Epithelial cell of esophagus (primary cell): ENCODE results near the gene GINS2.

Experiments
- DNase-seq: peaks from one replicate; pipeline ENCODE4 v3.0.0; 2010; ENCODE audit warnings: low read depth
- H3K4me3 ChIP-seq: 2 replicates; pipeline ENCODE4 v1.5.1; 2011; ENCODE audit warnings: mild to moderate bottlenecking, low read length, control low read depth
- CTCF ChIP-seq: IDR thresholded peaks from 2 replicates; pipeline ENCODE4 v1.5.1; 2011; ENCODE audit warnings: low read depth, mild to moderate bottlenecking, low read length, control low read depth, inconsistent platforms; ENCODE audit not compliant: insufficient read depth; ENCODE audit errors: missing control alignments

GINS2 gene

DNA sequence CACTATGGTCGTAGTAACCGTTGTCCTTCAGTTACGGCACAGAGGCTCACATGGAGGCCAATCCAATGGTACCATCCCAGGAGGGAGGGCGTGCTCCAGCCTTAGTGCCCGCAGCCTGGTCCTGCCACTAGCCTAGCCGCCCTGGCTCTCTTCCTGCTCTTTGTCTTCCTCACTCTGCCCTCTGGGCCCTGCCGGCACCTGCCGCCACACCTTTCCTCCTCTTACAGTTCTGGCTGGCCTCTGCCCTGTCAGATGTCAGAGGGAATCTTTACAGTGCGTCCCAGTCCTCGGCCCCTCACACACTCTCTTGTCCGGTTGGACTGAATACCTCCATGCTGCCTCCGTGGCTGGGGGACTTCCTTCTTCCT is 23.4 kb downstream of the GINS2 start:
- DNase-seq, result no peak
- H3K4me3 ChIP-seq, result no peak overlapping the region
- TF ChIP-seq CTCF, result no peak

- H3K4me3 ChIP-seq, result no peak overlapping the region
- TF ChIP-seq CTCF, result no peak
Observed at GRCh38 chr16:85664580-85665372, 24.0 kb downstream of the GINS2 start.

GRCh38 chr16:85663891-85664321 is 24.8 kb downstream of the GINS2 start:
- TF ChIP-seq CTCF, result no peak
- no peak overlapping the region for H3K4me3 ChIP-seq
- DNase-seq, result no peak

More at GRCh38 chr16:85664580-85665372, 24.0 kb downstream of the GINS2 start:
- no peak for DNase-seq

DNA sequence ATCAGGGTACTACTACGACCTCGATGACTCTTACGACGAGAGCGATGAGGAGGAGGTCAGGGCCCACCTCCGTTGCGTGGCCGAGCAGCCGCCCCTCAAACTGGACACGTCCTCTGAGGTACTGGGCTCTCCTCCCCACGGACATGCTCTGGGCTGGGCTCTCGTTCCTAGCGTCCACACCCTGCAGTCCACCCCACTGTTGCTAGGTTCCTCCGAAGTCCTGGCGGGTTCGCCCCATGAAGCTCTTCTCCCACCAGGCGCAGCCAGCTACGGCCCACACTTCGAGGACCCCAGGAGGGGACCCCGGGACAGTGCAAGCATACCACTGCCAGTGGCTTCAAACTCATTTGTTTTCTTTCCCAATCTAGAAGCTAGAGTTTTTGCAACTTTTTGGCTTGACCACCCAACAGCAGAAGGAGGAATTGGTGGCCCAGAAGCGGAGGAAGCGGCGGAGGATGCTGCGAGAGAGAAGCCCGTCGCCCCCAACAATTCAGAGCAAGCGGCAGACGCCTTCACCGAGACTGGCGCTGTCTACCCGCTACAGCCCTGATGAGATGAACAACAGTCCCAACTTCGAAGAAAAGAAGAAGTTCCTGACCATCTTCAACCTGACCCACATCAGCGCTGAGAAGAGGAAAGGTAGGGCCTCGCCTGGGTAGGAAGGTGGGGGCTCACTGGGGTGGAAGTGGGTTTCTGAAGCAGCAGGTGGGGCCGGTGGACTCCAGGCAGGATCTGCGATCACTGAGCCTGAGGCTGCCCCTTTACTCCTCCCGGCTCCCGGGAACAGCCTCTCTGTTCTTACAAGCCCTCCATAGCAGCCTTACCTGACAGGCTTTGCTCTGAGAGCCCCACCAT is 25.6 kb downstream of the GINS2 start:
- no peak for DNase-seq
- no peak overlapping the region for H3K4me3 ChIP-seq
- no peak for TF ChIP-seq CTCF

GRCh38 chr16:85662482-85662812 is 26.3 kb downstream of the GINS2 start:
- no peak for DNase-seq
- no peak for TF ChIP-seq CTCF
- H3K4me3 ChIP-seq, result no peak overlapping the region

DNA sequence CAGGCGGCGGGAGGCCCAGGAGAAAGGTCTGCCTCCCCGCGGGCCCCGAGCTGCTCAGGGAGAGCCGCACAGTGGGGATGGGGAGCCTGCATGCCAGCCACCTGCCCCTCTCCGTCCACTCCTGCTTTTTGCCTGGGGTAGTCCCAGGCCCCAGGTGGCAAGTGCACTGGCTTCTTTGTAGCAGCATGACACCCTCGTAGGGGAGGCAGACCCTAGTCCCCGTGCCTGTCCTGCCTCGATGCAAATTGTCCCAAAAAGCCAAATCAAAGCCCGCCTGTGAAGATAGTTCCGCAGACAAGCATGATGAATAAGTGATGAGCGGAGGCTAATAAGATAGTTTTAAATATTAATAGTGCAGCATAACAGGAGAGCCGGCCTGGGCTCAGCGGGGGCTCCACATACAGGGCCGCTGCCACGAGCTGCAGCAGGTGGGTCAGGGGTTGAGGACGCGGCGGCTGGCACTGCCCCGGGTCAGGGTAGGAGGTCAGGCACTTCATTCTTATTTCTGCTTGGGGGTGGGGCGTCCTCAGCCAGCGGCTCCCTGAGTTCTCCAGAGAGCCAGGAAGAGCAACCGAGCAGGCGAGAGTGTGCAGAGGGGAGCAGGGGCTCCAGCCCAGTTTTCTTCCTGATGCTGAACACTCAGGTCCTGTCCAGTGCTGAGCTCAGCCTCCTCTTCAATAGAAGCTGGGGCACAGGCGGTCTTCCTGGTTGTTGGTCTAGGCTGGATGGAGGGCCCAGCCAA is 26.8 kb downstream of the GINS2 start:
- TF ChIP-seq CTCF, result no peak
- no peak for DNase-seq
- H3K4me3 ChIP-seq, result no peak overlapping the region
